ENCODE results near the gene CEP295NL. TPM values are rescaled to one million over a fixed set of nuclear protein-coding genes. Genes with fewer than 3 reads are reported as not detected.
A peak's percentile ranks its signal among the peaks of the same experiment; 100 is the strongest.

The CEP295NL gene
- total RNA-seq, 2 donors from 2014 or later, result 0.72 to 0.82 TPM

DNA sequence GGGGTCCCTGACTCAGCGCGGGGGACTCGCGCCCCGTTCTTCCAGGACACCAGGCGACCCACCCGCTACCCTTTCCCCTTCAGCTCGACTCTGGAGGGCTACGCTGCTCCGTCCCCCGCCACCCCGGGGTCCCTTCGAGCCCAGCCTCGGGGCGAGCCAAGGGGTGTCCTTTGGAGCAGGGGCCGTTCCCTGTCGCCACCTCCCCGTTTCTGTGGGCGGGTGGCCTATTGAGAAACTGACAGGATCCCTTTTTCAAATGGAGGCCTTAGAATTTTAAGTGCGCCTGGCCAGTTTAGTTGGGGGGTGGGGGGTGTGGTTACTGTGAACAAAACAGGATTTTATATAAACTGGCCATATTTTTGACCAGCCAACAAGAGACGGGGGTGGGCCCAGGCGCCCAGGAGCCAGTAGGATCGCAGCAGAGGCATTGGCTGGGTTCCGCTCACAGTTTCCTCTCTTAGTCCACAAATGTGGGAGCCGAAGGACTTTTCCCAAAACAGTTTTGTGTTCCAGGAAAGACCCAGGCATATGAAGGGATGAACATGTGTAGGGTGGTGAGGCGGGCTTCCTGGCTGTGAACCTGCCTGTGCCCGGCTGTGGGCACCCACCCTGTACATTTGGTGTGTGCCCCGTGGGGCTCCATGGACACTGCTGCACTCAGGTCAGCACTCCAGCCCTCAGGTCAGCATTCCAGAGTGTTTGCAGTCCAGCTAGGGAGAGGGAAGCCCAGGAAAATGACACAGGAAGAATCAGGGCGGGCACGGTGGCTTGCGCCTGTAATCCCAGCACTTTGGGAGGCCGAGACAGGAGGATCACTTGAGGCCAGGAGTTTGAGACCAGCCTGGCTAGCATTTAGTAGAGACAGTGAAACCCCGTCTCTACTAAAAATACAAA is 22.9 kb upstream of the CEP295NL start:
- Histone ChIP-seq H3K27ac (peak overlapping the region; percentile 90), H3K36me3 (no peaks in the 10 kb centered on the region), H3K4me1 (peaks cover 10% of the 10 kb centered on the region), H3K9me3 (no peaks in the 10 kb centered on the region), H3K4me3 (peak overlapping the region; percentile 39), H3K27me3 (no peaks in the 10 kb centered on the region), H3K9ac (ENCODE audit: low read depth in 2 of 2, low read length in 2 of 2) (peak overlapping the region; percentile 19 to 63)
- DNase-seq, result peak; percentile 65
- intact Hi-C loops (cut with DNase I), result no loop called here
- TF ChIP-seq, protein P1, sequence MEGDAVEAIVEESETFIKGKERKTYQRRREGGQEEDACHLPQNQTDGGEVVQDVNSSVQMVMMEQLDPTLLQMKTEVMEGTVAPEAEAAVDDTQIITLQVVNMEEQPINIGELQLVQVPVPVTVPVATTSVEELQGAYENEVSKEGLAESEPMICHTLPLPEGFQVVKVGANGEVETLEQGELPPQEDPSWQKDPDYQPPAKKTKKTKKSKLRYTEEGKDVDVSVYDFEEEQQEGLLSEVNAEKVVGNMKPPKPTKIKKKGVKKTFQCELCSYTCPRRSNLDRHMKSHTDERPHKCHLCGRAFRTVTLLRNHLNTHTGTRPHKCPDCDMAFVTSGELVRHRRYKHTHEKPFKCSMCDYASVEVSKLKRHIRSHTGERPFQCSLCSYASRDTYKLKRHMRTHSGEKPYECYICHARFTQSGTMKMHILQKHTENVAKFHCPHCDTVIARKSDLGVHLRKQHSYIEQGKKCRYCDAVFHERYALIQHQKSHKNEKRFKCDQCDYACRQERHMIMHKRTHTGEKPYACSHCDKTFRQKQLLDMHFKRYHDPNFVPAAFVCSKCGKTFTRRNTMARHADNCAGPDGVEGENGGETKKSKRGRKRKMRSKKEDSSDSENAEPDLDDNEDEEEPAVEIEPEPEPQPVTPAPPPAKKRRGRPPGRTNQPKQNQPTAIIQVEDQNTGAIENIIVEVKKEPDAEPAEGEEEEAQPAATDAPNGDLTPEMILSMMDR (IDR thresholded peaks at IDR 0.05), result no peak

GRCh38 chr17:78925234-78925633 is 22.2 kb upstream of the CEP295NL start, which contains the start of gene TIMP2:
TSS of gene TIMP2 (minus strand) at chr17:78925387. CDS start at chr17:78925088, 299 bp downstream.
- intact Hi-C loops (cut with DNase I), result no loop called here

DNA sequence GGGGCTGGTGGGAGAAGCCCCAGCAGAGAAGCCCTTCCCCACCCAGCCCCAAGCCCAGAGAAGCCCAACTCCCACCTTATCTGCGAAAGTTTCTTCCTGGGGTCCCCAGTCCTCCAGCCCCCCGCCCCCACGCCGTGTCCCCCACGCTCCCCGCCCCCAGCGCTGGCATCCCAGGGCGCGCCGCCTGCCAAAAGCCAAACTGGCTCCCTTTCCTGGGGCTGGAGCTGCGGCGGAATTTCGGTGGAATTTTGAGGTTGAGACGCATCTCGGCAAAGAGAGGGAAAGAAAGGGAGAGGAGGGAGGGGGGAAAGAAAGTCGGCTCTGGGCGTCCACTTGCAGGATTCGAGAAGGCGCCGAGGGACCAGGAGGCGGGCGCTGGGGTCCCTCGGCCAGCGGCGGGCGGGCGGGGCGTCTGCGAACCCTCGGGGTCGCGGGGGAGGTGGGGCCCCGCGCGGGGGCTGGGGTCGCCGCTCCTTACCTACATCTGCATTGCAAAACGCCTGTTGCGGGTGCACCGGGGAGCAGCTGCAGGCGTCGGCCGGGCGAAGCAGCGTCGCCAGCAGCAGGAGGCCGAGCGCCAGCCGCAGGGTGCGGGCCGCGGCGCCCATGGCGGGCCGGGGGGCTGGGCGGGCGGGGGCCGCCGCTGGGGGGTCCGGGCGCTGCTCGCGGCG is 21.6 kb upstream of the CEP295NL start:
- peak; percentile 32 for DNase-seq
- TF ChIP-seq, protein P1 (IDR thresholded peaks at IDR 0.05), result no peak
- Histone ChIP-seq H3K4me1 (peaks cover 10% of the 10 kb centered on the region), H3K27me3 (no peaks in the 10 kb centered on the region), H3K36me3 (no peaks in the 10 kb centered on the region), H3K4me3 (peak overlapping the region; percentile 58), H3K9ac (ENCODE audit: low read depth in 2 of 2, low read length in 2 of 2) (peak overlapping the region; percentile 78 to 81), H3K27ac (peak overlapping the region; percentile 74), H3K9me3 (no peaks in the 10 kb centered on the region)
- intact Hi-C loops (cut with DNase I), result loop anchor here (5.0 kb wide), 1 partner anchor 57 kb away; no protein-coding TSS in a partner anchor

More at GRCh38 chr17:78925234-78925633, 22.2 kb upstream of the CEP295NL start, which contains the start of gene TIMP2:
- peak within 1 kb of the TSS; percentile 58 for H3K4me3 ChIP-seq
- TF ChIP-seq, protein P1 (IDR thresholded peaks at IDR 0.05), result peak; percentile 13
- no peaks in the 10 kb centered on the region for H3K9me3 ChIP-seq
- H3K27ac ChIP-seq, result peak within 1 kb of the TSS; percentile 90
- peak within 1 kb of the TSS; percentile 78 to 81 for H3K9ac ChIP-seq (ENCODE audit: low read depth in 2 of 2, low read length in 2 of 2)
- H3K27me3 ChIP-seq, result no peaks in the 10 kb centered on the region
- peak; percentile 88 for DNase-seq
- no peaks in the 10 kb centered on the region for H3K36me3 ChIP-seq
- H3K4me1 ChIP-seq, result peaks cover 10% of the 10 kb centered on the region

DNA sequence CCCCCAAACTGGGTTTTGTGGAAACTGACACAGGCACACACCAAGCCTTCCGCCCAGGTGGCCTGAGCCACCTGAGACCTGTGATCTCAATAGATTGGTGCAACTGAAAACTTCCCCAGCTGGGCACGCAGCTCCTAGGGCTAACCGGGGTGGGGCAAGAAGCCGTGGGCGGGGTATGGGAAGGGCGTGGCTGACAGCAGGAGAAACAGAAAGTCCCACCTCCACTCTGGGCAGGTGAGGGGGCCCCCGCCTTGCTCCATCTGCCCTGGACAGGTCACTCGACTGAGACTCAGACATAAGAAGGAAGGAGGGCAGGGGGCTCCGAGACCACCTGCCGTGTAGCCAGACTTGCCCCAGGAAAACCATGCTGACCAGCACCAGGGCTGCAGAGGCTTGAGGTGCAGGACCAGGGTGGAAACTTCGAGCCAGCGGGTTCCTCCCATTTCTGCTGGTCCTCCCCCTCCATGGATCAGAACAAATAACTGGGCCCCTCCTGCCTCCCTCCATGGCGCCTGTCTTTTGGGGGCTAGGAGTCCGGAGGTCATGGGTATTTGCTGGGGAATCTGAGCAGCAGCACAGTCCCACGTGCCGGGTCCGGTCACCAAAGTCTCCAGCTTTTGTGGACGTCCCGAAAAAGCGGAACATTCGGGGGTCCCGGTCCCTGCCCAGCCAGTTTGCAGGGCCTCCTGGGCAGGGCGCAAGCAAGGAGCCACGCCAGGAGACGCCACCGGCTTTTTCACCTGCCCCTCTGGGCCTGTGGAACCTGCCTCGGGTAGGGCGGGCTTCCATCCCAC is 20.9 kb upstream of the CEP295NL start:
- Histone ChIP-seq H3K4me1 (peaks cover 10% of the 10 kb centered on the region), H3K4me3 (peak overlapping the region; percentile 58), H3K27ac (peak overlapping the region; percentile 74), H3K27me3 (no peaks in the 10 kb centered on the region), H3K9me3 (no peaks in the 10 kb centered on the region), H3K9ac (ENCODE audit: low read depth in 2 of 2, low read length in 2 of 2) (peak overlapping the region; percentile 78 to 81), H3K36me3 (no peaks in the 10 kb centered on the region)
- intact Hi-C loops (cut with DNase I), result loop anchor here (5.0 kb wide), 1 partner anchor 57 kb away; no protein-coding TSS in a partner anchor
- peak; percentile 94 for DNase-seq
- TF ChIP-seq, protein P1 (IDR thresholded peaks at IDR 0.05), result no peak
